Endodermal cell (in vitro differentiated cells): ENCODE data around the gene DNLZ. TPM values are rescaled to one million over a fixed set of nuclear protein-coding genes. Genes with fewer than 3 reads are reported as not detected.

Experiments
- DNase-seq: peaks from one replicate; pipeline ENCODE4 v3.0.0-alpha.2; 2017
- H3K27ac ChIP-seq: 2 replicates; pipeline ENCODE4 v1.5.1; 2013; ENCODE audit warnings: mild to moderate bottlenecking, low read depth, low read length, moderate library complexity
- H3K27me3 ChIP-seq: 2 replicates; pipeline ENCODE4 v1.6.1; 2013; ENCODE audit warnings: mild to moderate bottlenecking, low read length, moderate library complexity; ENCODE audit not compliant: insufficient read depth, control insufficient read depth, poor library complexity, severe bottlenecking
- H3K36me3 ChIP-seq: 2 replicates; pipeline ENCODE4 v1.7.0; 2013; ENCODE audit warnings: mild to moderate bottlenecking, low read length, moderate library complexity; ENCODE audit not compliant: control insufficient read depth, insufficient read depth
- H3K4me1 ChIP-seq: one replicate; pipeline ENCODE4 v1.7.0; 2013; ENCODE audit warnings: low read length; ENCODE audit not compliant: control insufficient read depth, insufficient read depth
- H3K4me3 ChIP-seq: 2 replicates; pipeline ENCODE4 v1.5.1; 2013; ENCODE audit warnings: mild to moderate bottlenecking, low read length, moderate library complexity
- H3K9ac ChIP-seq: 2 replicates; pipeline ENCODE4 v1.6.1; 2013; ENCODE audit warnings: mild to moderate bottlenecking, low read length, moderate library complexity; ENCODE audit not compliant: poor library complexity, severe bottlenecking; ENCODE audit errors: extremely low read depth
- H3K9me3 ChIP-seq: 2 replicates; pipeline ENCODE4 v1.6.1; 2013; ENCODE audit warnings: mild to moderate bottlenecking, low read length, moderate library complexity; ENCODE audit not compliant: control insufficient read depth
- H3K27ac Mint-ChIP-seq: 2 replicates; pipeline ENCODE4 v1.8.0; 2020; ENCODE audit warnings: mixed read lengths
- H3K27me3 Mint-ChIP-seq: 2 replicates; pipeline ENCODE4 v1.8.0; 2021; ENCODE audit warnings: mild to moderate bottlenecking, mixed read lengths; ENCODE audit not compliant: insufficient read depth
- H3K36me3 Mint-ChIP-seq: 2 replicates; pipeline ENCODE4 v1.8.0; 2020; ENCODE audit warnings: low read depth, mixed read lengths
- H3K4me1 Mint-ChIP-seq: 2 replicates; pipeline ENCODE4 v1.8.0; 2020; ENCODE audit warnings: mixed read lengths
- H3K4me3 Mint-ChIP-seq: 2 replicates; pipeline ENCODE4 v1.8.0; 2020; ENCODE audit warnings: mild to moderate bottlenecking, moderate library complexity, mixed read lengths
- H3K9me3 Mint-ChIP-seq: 2 replicates; pipeline ENCODE4 v1.8.0; 2020; ENCODE audit warnings: mild to moderate bottlenecking, mixed read lengths
- CTCF ChIP-seq: fragments of 200-600 bp; sonication (generic); conservative IDR thresholded peaks from 2 replicates; pipeline ENCODE4 v1.5.0; 2021; ENCODE audit warnings: antibody characterized with exemption, mild to moderate bottlenecking
- WGBS, 2 experiments: methylation state at CpG; one replicate each; pipeline versions ENCODE4 v1.1.5 to v1.1.7; 2013; ENCODE audit warnings: missing lambda C conversion rate in 2 of 2, mixed read lengths in 1 of 2; ENCODE audit not compliant: insufficient coverage in 1 of 2, insufficient read length in 1 of 2; 5-methylcytosine and 5-hydroxymethylcytosine counted together
- total RNA-seq, 2 donors: library from RNA; stranded (reverse); fragmentation: NEBNext Ultra II Directional in 1 of 2; extraction: Animal tissue kit (Norgen Biotek cat#: 25700) in 1 of 2; gene quantifications; 2 replicates in 1 of 2; 3 replicates in 1 of 2; pipeline ENCODE4 v1.2.1, GENCODE V29; 2021

DNLZ gene
- total RNA-seq, 2 donors from 2014 or later: 12.6 to 20.1 TPM

GRCh38 chr9:136372006-136372405, 8.5 kb upstream of the DNLZ start:
- TF ChIP-seq CTCF: no peak
- Histone ChIP-seq H3K9ac (no peak overlapping the region), H3K27ac (peak overlapping the region; percentile 92), H3K4me3 (no peak overlapping the region), H3K27me3 (no peaks in the 10 kb centered on the region), H3K4me1 (no peaks in the 10 kb centered on the region), H3K9me3 (no peaks in the 10 kb centered on the region), H3K36me3 (peaks cover 13% of the 10 kb centered on the region)
- Mint-ChIP-seq H3K4me3 (no peak overlapping the region), H3K36me3 (no peaks in the 10 kb centered on the region), H3K4me1 (no peaks in the 10 kb centered on the region), H3K27me3 (no peaks in the 10 kb centered on the region), H3K9me3 (no peaks in the 10 kb centered on the region), H3K27ac (no peak overlapping the region)
- 93 to 94% methylated on average over 13 to 21 of the region's 21 CpGs for WGBS, 2 experiments
- no peak for DNase-seq

- Mint-ChIP-seq H3K36me3 (no peaks in the 10 kb centered on the region), H3K4me1 (no peaks in the 10 kb centered on the region), H3K4me3 (no peak overlapping the region), H3K27ac (no peak overlapping the region), H3K9me3 (no peaks in the 10 kb centered on the region), H3K27me3 (no peaks in the 10 kb centered on the region)
- no peak for DNase-seq
- Histone ChIP-seq H3K4me3 (no peak overlapping the region), H3K27me3 (no peaks in the 10 kb centered on the region), H3K9me3 (no peaks in the 10 kb centered on the region), H3K4me1 (no peaks in the 10 kb centered on the region), H3K27ac (no peak overlapping the region), H3K9ac (no peak overlapping the region), H3K36me3 (peaks cover 13% of the 10 kb centered on the region)
- no peak for TF ChIP-seq CTCF
- 92 to 100% methylated on average over 2 to 13 of the region's 13 CpGs for WGBS, 2 experiments
Observed at GRCh38 chr9:136371533-136371880, 8.0 kb upstream of the DNLZ start.

GRCh38 chr9:136370687-136371532, 7.4 kb upstream of the DNLZ start:
- Histone ChIP-seq H3K36me3 (peaks cover 8% of the 10 kb centered on the region), H3K9ac (no peak overlapping the region), H3K9me3 (no peaks in the 10 kb centered on the region), H3K4me1 (no peaks in the 10 kb centered on the region), H3K27ac (no peak overlapping the region), H3K4me3 (no peak overlapping the region), H3K27me3 (no peaks in the 10 kb centered on the region)
- Mint-ChIP-seq H3K4me1 (no peaks in the 10 kb centered on the region), H3K4me3 (no peak overlapping the region), H3K27ac (no peak overlapping the region), H3K36me3 (no peaks in the 10 kb centered on the region), H3K27me3 (no peaks in the 10 kb centered on the region), H3K9me3 (no peaks in the 10 kb centered on the region)
- no peak for TF ChIP-seq CTCF
- WGBS, 2 experiments: 94 to 97% methylated on average over 36 to 54 of the region's 54 CpGs
- DNase-seq: no peak
